Activated CD4-positive, alpha-beta T cell treated with anti-CD3 and anti-CD28 coated beads, Interleukin-2, amount 50 U/mL, for 16 hours (primary cell): ENCODE measurements around the gene TSHR.
A peak's percentile ranks its signal among the peaks of the same experiment; 100 is the strongest.

Experiments used
- DNase-seq: peaks from one replicate; pipeline ENCODE4 v3.0.0-alpha.2; 2020

The TSHR gene

GRCh38 chr14:81144824-81145603 lies 189.6 kb downstream of the TSHR start:
- no peak for DNase-seq

- no peak for DNase-seq
Measured at GRCh38 chr14:81147140-81147897, 191.9 kb downstream of the TSHR start.

- DNase-seq, result no peak
Measured at GRCh38 chr14:81148635-81149034, 193.2 kb downstream of the TSHR start.

- DNase-seq, result peak; percentile 44
Measured at GRCh38 chr14:81153187-81153586, 197.8 kb downstream of the TSHR start.

GRCh38 chr14:81157431-81157830 lies 202.0 kb downstream of the TSHR start:
- no peak for DNase-seq

- no peak for DNase-seq
Measured at GRCh38 chr14:81161088-81161487, 205.7 kb downstream of the TSHR start.

- DNase-seq, result no peak
Measured at GRCh38 chr14:81161749-81162148, 206.3 kb downstream of the TSHR start.

- DNase-seq, result no peak
Measured at GRCh38 chr14:81162941-81163340, 207.5 kb downstream of the TSHR start.

GRCh38 chr14:81164167-81164774 lies 208.8 kb downstream of the TSHR start:
- DNase-seq, result peak; percentile 86

- DNase-seq, result no peak
Measured at GRCh38 chr14:81165188-81165587, 209.8 kb downstream of the TSHR start.

- no peak for DNase-seq
Measured at GRCh38 chr14:81166121-81166520, 210.7 kb downstream of the TSHR start.

- no peak for DNase-seq
Measured at GRCh38 chr14:81169267-81169666, 213.8 kb downstream of the TSHR start.

- DNase-seq, result no peak
Measured at GRCh38 chr14:81169711-81170103, 214.3 kb downstream of the TSHR start.

GRCh38 chr14:81170104-81170828 lies 214.8 kb downstream of the TSHR start:
- peak; percentile 92 for DNase-seq

- no peak for DNase-seq
Measured at GRCh38 chr14:81170829-81171195, 215.4 kb downstream of the TSHR start.

GRCh38 chr14:81172353-81172752 lies 216.9 kb downstream of the TSHR start:
- no peak for DNase-seq

- DNase-seq, result no peak
Measured at GRCh38 chr14:81172881-81173280, 217.5 kb downstream of the TSHR start.

GRCh38 chr14:81176241-81176640 lies 220.8 kb downstream of the TSHR start:
- no peak for DNase-seq

GRCh38 chr14:81177225-81177624 lies 221.8 kb downstream of the TSHR start:
- DNase-seq, result no peak

GRCh38 chr14:81178063-81178462 lies 222.6 kb downstream of the TSHR start:
- DNase-seq, result no peak

GRCh38 chr14:81179631-81180030 lies 224.2 kb downstream of the TSHR start:
- DNase-seq, result no peak

GRCh38 chr14:81187832-81188522 lies 232.6 kb downstream of the TSHR start:
- no peak for DNase-seq

- DNase-seq, result peak; percentile 31
Measured at GRCh38 chr14:81192594-81192993, 237.2 kb downstream of the TSHR start.
